ENCODE results near the gene YLPM1. TPM values are rescaled to one million over a fixed set of nuclear protein-coding genes. Genes with fewer than 3 reads are reported as not detected.

Gene YLPM1
- total and polyA plus RNA-seq, 10 of the 15 experiments (the other 5 are each of a cell fraction or from before 2014, with no cell fraction given), result 11.1 to 48.2 (median 18.0) TPM

- H3K9me3 ChIP-seq (replicated peaks; ENCODE audit: control insufficient read depth, insufficient read depth, low read length), result no peaks in the 10 kb centered on the region
- peak within 1 kb of the TSS; percentile 81 for H3K27ac ChIP-seq (ENCODE audit: control insufficient read depth, insufficient read depth)
- POLR2A ChIA-PET, result interaction anchor here (1.1 to 2.7 kb wide), 2 partner anchors 12 to 61 kb away, joined by 3 to 11 read pairs; no protein-coding TSS in a partner anchor
- no peaks in the 10 kb centered on the region for H3K27me3 ChIP-seq (replicated peaks in 1 of 2; ENCODE audit: control insufficient read depth in 2 of 2, insufficient read depth in 2 of 2, low read length in 1 of 2)
- in situ Hi-C loops (cut with MboI), result no loop called here
- peak; percentile 88 for FAIRE-seq
- peak within 1 kb of the TSS; percentile 98 for H2AFZ ChIP-seq (ENCODE audit: control insufficient read depth, low read depth, low read length)
- WGBS (ENCODE audit: insufficient coverage, insufficient replicate concordance, low lambda C conversion rate, missing lambda C conversion rate), result under 1% methylated on average over 52 of the region's 53 CpGs
- SMC1A ChIA-PET (ENCODE audit: uncharacterized antibody, unreplicated experiment), result interaction anchor here (1.0 to 2.6 kb wide), 4 partner anchors 20 to 42 kb away, joined by 3 to 22 read pairs (median 12); no protein-coding TSS in a partner anchor
- DNase-seq (ENCODE audit: low read depth, low spot score), result peak; percentile 39
- peak within 1 kb of the TSS; percentile 98 for H3K4me2 ChIP-seq (ENCODE audit: control insufficient read depth, insufficient read depth)
- peaks cover 9% of the 10 kb centered on the region for H3K4me1 ChIP-seq (ENCODE audit: control insufficient read depth, insufficient read depth, low read length)
- peaks cover 50% of the 10 kb centered on the region for H3K79me2 ChIP-seq (ENCODE audit: control insufficient read depth, insufficient read depth, low read length)
- intact Hi-C loops (cut with micrococcal nuclease; ENCODE audit: unreplicated experiment), result loop anchor here (2.0 kb wide), 1 partner anchor 119 kb away; the partner anchor contains the start of gene YLPM1
- H3K36me3 ChIP-seq (ENCODE audit: control insufficient read depth in 2 of 2, insufficient read depth in 2 of 2, low read length in 1 of 2), result peaks cover 0 to 9% of the 10 kb centered on the region in 2 experiments; a peak in 1 of 4 replicates
- no peaks in the 10 kb centered on the region; the same call in none of the 2 replicates for H4K20me1 ChIP-seq (ENCODE audit: control insufficient read depth, insufficient read depth)
- RAD21 ChIA-PET (ENCODE audit: unreplicated experiment), result interaction anchor here (0.6 to 3.2 kb wide), 7 partner anchors 11 to 77 kb away, joined by 3 to 20 read pairs (median 5); no protein-coding TSS in a partner anchor
- CTCF ChIA-PET, result interaction anchor here (0.7 to 20.7 kb wide), 7 partner anchors 12 to 422 kb away, joined by 3 to 289 read pairs (median 13); no protein-coding TSS in a partner anchor
- peak; percentile 94 for ATAC-seq
- BruUV-seq (replicated peaks), result no TSS peak
- H3K9ac ChIP-seq (ENCODE audit: control insufficient read depth, insufficient read depth, low read length), result peak within 1 kb of the TSS; percentile 86
- peak within 1 kb of the TSS; percentile 90 for H3K4me3 ChIP-seq
- TF ChIP-seq CBX3 (IDR thresholded peaks at IDR 0.05; ENCODE audit: borderline replicate concordance, low read depth), result no peak
- no peak for TF ChIP-seq PAX8 (IDR thresholded peaks at IDR 0.05)
- TF ChIP-seq E2F8 (IDR thresholded peaks at IDR 0.05; ENCODE audit: low read depth, partially characterized antibody), result peak; percentile 67
- TF ChIP-seq STAT1 (conservative IDR thresholded peaks at IDR 0.05), result 0 out of 2 replicates have a peak, but pooled peaks have one; percentile 36
- 0 out of 2 replicates have a peak, but pooled peaks have one; percentile 17 for TF ChIP-seq MXI1 (IDR thresholded peaks at IDR 0.05; ENCODE audit: low read depth, low read length)
- TF ChIP-seq, protein P1, sequence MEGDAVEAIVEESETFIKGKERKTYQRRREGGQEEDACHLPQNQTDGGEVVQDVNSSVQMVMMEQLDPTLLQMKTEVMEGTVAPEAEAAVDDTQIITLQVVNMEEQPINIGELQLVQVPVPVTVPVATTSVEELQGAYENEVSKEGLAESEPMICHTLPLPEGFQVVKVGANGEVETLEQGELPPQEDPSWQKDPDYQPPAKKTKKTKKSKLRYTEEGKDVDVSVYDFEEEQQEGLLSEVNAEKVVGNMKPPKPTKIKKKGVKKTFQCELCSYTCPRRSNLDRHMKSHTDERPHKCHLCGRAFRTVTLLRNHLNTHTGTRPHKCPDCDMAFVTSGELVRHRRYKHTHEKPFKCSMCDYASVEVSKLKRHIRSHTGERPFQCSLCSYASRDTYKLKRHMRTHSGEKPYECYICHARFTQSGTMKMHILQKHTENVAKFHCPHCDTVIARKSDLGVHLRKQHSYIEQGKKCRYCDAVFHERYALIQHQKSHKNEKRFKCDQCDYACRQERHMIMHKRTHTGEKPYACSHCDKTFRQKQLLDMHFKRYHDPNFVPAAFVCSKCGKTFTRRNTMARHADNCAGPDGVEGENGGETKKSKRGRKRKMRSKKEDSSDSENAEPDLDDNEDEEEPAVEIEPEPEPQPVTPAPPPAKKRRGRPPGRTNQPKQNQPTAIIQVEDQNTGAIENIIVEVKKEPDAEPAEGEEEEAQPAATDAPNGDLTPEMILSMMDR (IDR thresholded peaks at IDR 0.05 in 2 of 3, conservative IDR thresholded peaks at IDR 0.05 in 1 of 3; ENCODE audit: control insufficient read depth in 2 of 3, extremely low read depth in 1 of 3, insufficient read depth in 1 of 3, low read depth in 3 of 3, low read length in 3 of 3), result no peak
- TF ChIP-seq SIX5 (IDR thresholded peaks at IDR 0.05; ENCODE audit: low read depth, low read length, severe bottlenecking), result peak; percentile 78
- TF ChIP-seq RELA (IDR thresholded peaks at IDR 0.05; ENCODE audit: borderline replicate concordance, partially characterized antibody), result peak; percentile 3
- no peak for TF ChIP-seq MYC (IDR thresholded peaks at IDR 0.05; ENCODE audit: insufficient read depth, insufficient read length, insufficient replicate concordance, low read length, severe bottlenecking)
- no peak for TF ChIP-seq EP300 (IDR thresholded peaks at IDR 0.05; ENCODE audit: borderline replicate concordance in 1 of 2, control insufficient read depth in 1 of 2, low read depth in 2 of 2, low read length in 2 of 2)
- TF ChIP-seq SREBF2 (IDR thresholded peaks at IDR 0.05; ENCODE audit: low read length), result 0 out of 2 replicates have a peak, but pooled peaks have one; percentile 34
- TF ChIP-seq POU2F2 (IDR thresholded peaks at IDR 0.05; ENCODE audit: borderline replicate concordance, low read depth, low read length), result peak; percentile 72; the same call in 2 of the 3 replicates
- TF ChIP-seq NR2C1 (IDR thresholded peaks at IDR 0.05), result peak; percentile 62
- peak; percentile 99 for TF ChIP-seq KLF5 (IDR thresholded peaks at IDR 0.05; ENCODE audit: partially characterized antibody)
- TF ChIP-seq RUNX3 (IDR thresholded peaks at IDR 0.05; ENCODE audit: low read length), result peak; percentile 68
- TF ChIP-seq RAD51 (IDR thresholded peaks at IDR 0.05), result no peak
- no peak for TF ChIP-seq HDAC6 (IDR thresholded peaks at IDR 0.05; ENCODE audit: unreplicated experiment)
Observed at GRCh38 chr14:74881431-74882102, 118.5 kb downstream of the YLPM1 start, which contains the start of gene DLST. TSS of gene DLST (plus strand) at chr14:74881916. CDS start at chr14:74881954, 38 bp downstream.
